Endothelial cell of umbilical vein (primary cell): ENCODE data around the gene USP37. TPM values are rescaled to one million over a fixed set of nuclear protein-coding genes. Genes with fewer than 3 reads are reported as not detected.

Experiments used
- BruUV-seq: library from RNA; stranded (reverse); fragments of 400-500 nt; replicated peaks from 2 replicates; lab custom pipeline; 2021; lab: Mats Ljungman, UMichigan
- CTCF ChIA-PET: fragments of 300-600, 350-600 bp; sonication (Branson Sonifier 250); formaldehyde crosslinking; loops from one replicate; lab custom pipeline; 2021; ENCODE audit warnings: antibody characterized with exemption, inconsistent platforms; lab: Charles Lee
- POLR2A ChIA-PET: fragments of 300-600, 350-600 bp; sonication (Branson Sonifier 250); formaldehyde crosslinking; loops from one replicate; lab custom pipeline; 2021; ENCODE audit warnings: antibody characterized with exemption, inconsistent platforms; lab: Charles Lee
- DNase-seq: peaks from one replicate; pipeline ENCODE4 v3.0.0-alpha.2; 2011; ENCODE audit warnings: low read depth, low spot score
- FAIRE-seq: peaks from 2 replicates; lab custom pipeline; 2011; peaks lifted over from hg19 to GRCh38; lab: Jason Lieb, UNC
- H2AFZ ChIP-seq: 2 replicates; pipeline ENCODE4 v1.6.0; 2012; ENCODE audit warnings: low read depth, low read length, control low read depth, inconsistent platforms
- H3K27ac ChIP-seq: 2 replicates; pipeline ENCODE4 v1.5.1; 2011; ENCODE audit warnings: low read depth, mild to moderate bottlenecking, control low read depth, low read length, moderate library complexity; ENCODE audit not compliant: insufficient read depth
- H3K27me3 ChIP-seq, 2 experiments: 2 replicates each; pipeline versions ENCODE4 v1.6.0 to v1.6.1; 2011; ENCODE audit warnings: low read length in 2 of 2, mixed read lengths in 1 of 2; ENCODE audit not compliant: control insufficient read depth in 2 of 2, insufficient read depth in 2 of 2
- H3K36me3 ChIP-seq, 2 experiments: 2 replicates in 1 of 2; 3 replicates in 1 of 2; pipeline ENCODE4 v1.5.1; 2011; ENCODE audit warnings: low read length in 2 of 2, mild to moderate bottlenecking in 1 of 2, moderate library complexity in 1 of 2; ENCODE audit not compliant: control insufficient read depth in 2 of 2, insufficient read depth in 2 of 2; ENCODE audit errors: extremely low read depth in 1 of 2
- H3K4me1 ChIP-seq: 3 replicates; pipeline ENCODE4 v1.5.1; 2011; ENCODE audit warnings: mild to moderate bottlenecking, low read length; ENCODE audit not compliant: control insufficient read depth, insufficient read depth; ENCODE audit errors: extremely low read depth
- H3K4me2 ChIP-seq: 2 replicates; pipeline ENCODE4 v1.6.1; 2011; ENCODE audit warnings: low read length, control low read depth, mixed read lengths; ENCODE audit not compliant: insufficient read depth
- H3K4me3 ChIP-seq, 3 experiments: fragments of 200-600 bp in 1 of 3; sonication (generic), shearing (Covaris generic) in 1 of 3; replicated peaks in 1 of 3; 2 replicates each; pipeline ENCODE4 v1.5.1; 2011 to 2016; ENCODE audit warnings: control low read depth in 3 of 3, low read length in 3 of 3, mild to moderate bottlenecking in 2 of 3, inconsistent platforms in 1 of 3, low read depth in 1 of 3, moderate library complexity in 1 of 3; ENCODE audit not compliant: insufficient read depth in 1 of 3
- H3K79me2 ChIP-seq: 2 replicates; pipeline ENCODE4 v1.6.0; 2012; ENCODE audit warnings: low read length, inconsistent platforms; ENCODE audit not compliant: control insufficient read depth, insufficient read depth
- H3K9ac ChIP-seq: replicated peaks from 2 replicates; pipeline ENCODE3; 2011; ENCODE audit warnings: low read length, control low read depth; ENCODE audit not compliant: insufficient read depth; ENCODE audit errors: extremely low read depth
- H3K9me1 ChIP-seq: replicated peaks from 3 replicates; pipeline ENCODE4 v1.6.0; 2011; ENCODE audit warnings: mild to moderate bottlenecking, low read length; ENCODE audit not compliant: control insufficient read depth, insufficient read depth; ENCODE audit errors: extremely low read depth
- H3K9me3 ChIP-seq: replicated peaks from 2 replicates; pipeline ENCODE4 v1.5.1; 2012; ENCODE audit warnings: low read length, inconsistent platforms; ENCODE audit not compliant: control insufficient read depth, insufficient read depth
- H4K20me1 ChIP-seq: replicated peaks from 2 replicates; pipeline ENCODE3; 2011; ENCODE audit warnings: mild to moderate bottlenecking, low read length; ENCODE audit not compliant: control insufficient read depth, insufficient read depth; ENCODE audit errors: extremely low read depth
- CTCF ChIP-seq, 2 donors: IDR thresholded peaks; 1 replicate in 1 of 2; 2 replicates in 1 of 2; pipeline ENCODE4 v1.5.1; 2011; ENCODE audit warnings: low read length in 2 of 2, mild to moderate bottlenecking in 2 of 2, moderate library complexity in 2 of 2, control low read depth in 1 of 2, inconsistent platforms in 1 of 2, low read depth in 1 of 2; ENCODE audit not compliant: insufficient read depth in 1 of 2; ENCODE audit errors: extremely low read depth in 1 of 2
- EZH2 ChIP-seq: IDR thresholded peaks from 2 replicates; pipeline ENCODE4 v1.6.1; 2012; ENCODE audit warnings: borderline replicate concordance, low read depth, mild to moderate bottlenecking, moderate library complexity, low read length, inconsistent platforms; ENCODE audit not compliant: severe bottlenecking
- JUN ChIP-seq: IDR thresholded peaks from 2 replicates; pipeline ENCODE4 v1.6.1; 2011; ENCODE audit warnings: borderline replicate concordance, low read depth; ENCODE audit not compliant: insufficient read length, insufficient read depth
- MYC ChIP-seq: IDR thresholded peaks from one replicate; pipeline ENCODE4 v1.6.1; 2011; ENCODE audit warnings: mild to moderate bottlenecking, low read depth, low read length
- POLR2A ChIP-seq: IDR thresholded peaks from 2 replicates; pipeline ENCODE4 v1.6.1; 2012; ENCODE audit warnings: low read depth, mild to moderate bottlenecking, control low read depth, low read length
- dilution Hi-C: fragments of 300-500 bp; cut with MboI; formaldehyde crosslinking; loops from one replicate; pipeline ENCODE4 v1.15.0; 2019; ENCODE audit warnings: low sequenced_read_pairs; ENCODE audit not compliant: extremely low pct_ligation_motif_present
- intact Hi-C: fragments of 100-400 bp; cut with micrococcal nuclease; formaldehyde crosslinking; loops from one replicate; pipeline ENCODE4 v1.10.0; 2022
- polyA plus RNA-seq, 4 experiments: library from polyadenylated mRNA; depleted of rRNA in 3 of 4; stranded (reverse) in 3 of 4; unstranded in 1 of 4; fragments of >200 nt; gene quantifications; 2 replicates each; pipeline versions ENCODE4 v1.2.1 to v1.2.3, GENCODE V29; 2011 to 2012; ENCODE audit warnings: missing spikeins in 1 of 4
- total RNA-seq: library from RNA; stranded (reverse); gene quantifications from 2 replicates; pipeline ENCODE4 v1.2.3, GENCODE V29; 2021

Gene USP37
- total and polyA plus RNA-seq, 2 donors (not counting 3 experiments of a cell fraction or from before 2014, with no cell fraction given) = 1.9 to 14.4 TPM

GRCh38 chr2:218585541-218585940 lies 17.4 kb upstream of the USP37 start:
- Histone ChIP-seq H3K36me3 (peaks cover 19 to 24% of the 10 kb centered on the region in 2 experiments), H3K27ac (no peak overlapping the region), H3K9ac (no peak overlapping the region), H3K9me3 (no peaks in the 10 kb centered on the region), H2AFZ (no peak overlapping the region), H3K4me1 (peaks cover 5% of the 10 kb centered on the region), H3K4me2 (no peak overlapping the region), H3K27me3 (no peaks in the 10 kb centered on the region), H3K79me2 (peaks cover under 1% of the 10 kb centered on the region), H3K9me1 (no peaks in the 10 kb centered on the region), H3K4me3 (no peak overlapping the region), H4K20me1 (no peaks in the 10 kb centered on the region)
- TF ChIP-seq POLR2A (no peak), JUN (no peak), CTCF (IDR thresholded peaks at IDR 0.05; ENCODE audit: extremely low read depth in 1 of 2, insufficient read depth in 1 of 2, low read depth in 1 of 2, low read length in 2 of 2) (no peak), EZH2 (no peak), MYC (no peak)
- ChIA-PET POLR2A (no interaction called here), CTCF (interaction anchor here (1.0 to 3.7 kb wide), 2 partner anchors 22 to 63 kb away, joined by 3 to 14 read pairs; partner anchors contain the start of gene PLCD4)
- no peak for DNase-seq
- no TSS peak for BruUV-seq
- dilution Hi-C loops = no loop called here
- no peak for FAIRE-seq
- intact Hi-C loops = no loop called here
